Islet of Langerhans (tissue), 1 donor: ENCODE data around the gene FBXO15.

Experiments used
- FAIRE-seq: peaks from one replicate; lab custom pipeline; 2011; peaks lifted over from hg19 to GRCh38; lab: Jason Lieb, UNC

FBXO15 gene

GRCh38 chr18:74153377-74153776, 5.7 kb upstream of the FBXO15 start:
- FAIRE-seq: no peak

- FAIRE-seq: no peak
These were observed 5.2 kb upstream of the FBXO15 start for GRCh38 chr18:74152857-74153256.

- no peak for FAIRE-seq
These were observed 4.6 kb upstream of the FBXO15 start for GRCh38 chr18:74152270-74152669.

- no peak for FAIRE-seq
These were observed 2.2 kb upstream of the FBXO15 start for GRCh38 chr18:74149878-74150277.

GRCh38 chr18:74148543-74149070, 973 bp upstream of the FBXO15 start:
- FAIRE-seq: no peak

- no peak for FAIRE-seq
These were observed 199 bp downstream of the FBXO15 start for GRCh38 chr18:74147491-74147778.

GRCh38 chr18:74146756-74147155, 878 bp downstream of the FBXO15 start:
- no peak for FAIRE-seq

GRCh38 chr18:74142252-74142651, 5.4 kb downstream of the FBXO15 start:
- FAIRE-seq: no peak

GRCh38 chr18:74141667-74142066, 6.0 kb downstream of the FBXO15 start:
- FAIRE-seq: no peak

GRCh38 chr18:74140582-74140981, 7.1 kb downstream of the FBXO15 start:
- FAIRE-seq: no peak

- no peak for FAIRE-seq
These were observed 7.7 kb downstream of the FBXO15 start for GRCh38 chr18:74139888-74140287.

- no peak for FAIRE-seq
These were observed 8.2 kb downstream of the FBXO15 start for GRCh38 chr18:74139411-74139810.

GRCh38 chr18:74137920-74138538, 9.6 kb downstream of the FBXO15 start:
- FAIRE-seq: no peak

- FAIRE-seq: no peak
These were observed 15.4 kb downstream of the FBXO15 start for GRCh38 chr18:74132201-74132600.

GRCh38 chr18:74131124-74131523, 16.5 kb downstream of the FBXO15 start:
- no peak for FAIRE-seq

GRCh38 chr18:74128159-74128558, 19.5 kb downstream of the FBXO15 start:
- FAIRE-seq: no peak

GRCh38 chr18:74126684-74127655, 20.7 kb downstream of the FBXO15 start:
- FAIRE-seq: no peak

- no peak for FAIRE-seq
These were observed 23.0 kb downstream of the FBXO15 start for GRCh38 chr18:74124642-74125041.

- FAIRE-seq: no peak
These were observed 24.4 kb downstream of the FBXO15 start for GRCh38 chr18:74123200-74123599.

GRCh38 chr18:74116633-74117554, 30.7 kb downstream of the FBXO15 start:
- FAIRE-seq: peak; percentile 98

- no peak for FAIRE-seq
These were observed 32.6 kb downstream of the FBXO15 start for GRCh38 chr18:74115046-74115445.

GRCh38 chr18:74114116-74114515, 33.5 kb downstream of the FBXO15 start:
- FAIRE-seq: no peak
